ENCODE measurements around the gene SHC2.
"Not testable (repeated sequence)": the region's sequence is repeated elsewhere in the genome, so short reads cannot be mapped to it uniquely, and the experiment has no call there.

Gene SHC2

DNA sequence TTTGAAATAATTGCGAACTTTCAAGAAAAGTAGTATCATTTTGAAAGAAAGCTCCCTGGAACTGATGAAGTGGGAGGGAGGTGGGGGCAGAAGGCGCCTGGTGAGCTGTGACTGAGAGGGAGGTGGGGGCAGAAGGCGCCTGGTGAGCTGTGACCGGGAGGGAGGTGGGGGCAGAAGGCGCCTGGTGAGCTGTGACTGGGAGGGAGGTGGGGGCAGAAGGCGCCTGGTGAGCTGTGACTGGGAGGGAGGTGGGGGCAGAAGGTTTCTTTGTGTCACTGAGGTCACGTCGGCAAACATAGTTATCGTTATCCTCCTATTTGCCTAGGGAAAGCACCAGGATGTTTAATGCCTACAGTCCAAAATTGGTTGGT lies 76.0 kb downstream of the SHC2 start:
- no peak overlapping the region for H3K4me3 ChIP-seq (ENCODE audit: low read depth, low read length)
- TF ChIP-seq, protein P1, sequence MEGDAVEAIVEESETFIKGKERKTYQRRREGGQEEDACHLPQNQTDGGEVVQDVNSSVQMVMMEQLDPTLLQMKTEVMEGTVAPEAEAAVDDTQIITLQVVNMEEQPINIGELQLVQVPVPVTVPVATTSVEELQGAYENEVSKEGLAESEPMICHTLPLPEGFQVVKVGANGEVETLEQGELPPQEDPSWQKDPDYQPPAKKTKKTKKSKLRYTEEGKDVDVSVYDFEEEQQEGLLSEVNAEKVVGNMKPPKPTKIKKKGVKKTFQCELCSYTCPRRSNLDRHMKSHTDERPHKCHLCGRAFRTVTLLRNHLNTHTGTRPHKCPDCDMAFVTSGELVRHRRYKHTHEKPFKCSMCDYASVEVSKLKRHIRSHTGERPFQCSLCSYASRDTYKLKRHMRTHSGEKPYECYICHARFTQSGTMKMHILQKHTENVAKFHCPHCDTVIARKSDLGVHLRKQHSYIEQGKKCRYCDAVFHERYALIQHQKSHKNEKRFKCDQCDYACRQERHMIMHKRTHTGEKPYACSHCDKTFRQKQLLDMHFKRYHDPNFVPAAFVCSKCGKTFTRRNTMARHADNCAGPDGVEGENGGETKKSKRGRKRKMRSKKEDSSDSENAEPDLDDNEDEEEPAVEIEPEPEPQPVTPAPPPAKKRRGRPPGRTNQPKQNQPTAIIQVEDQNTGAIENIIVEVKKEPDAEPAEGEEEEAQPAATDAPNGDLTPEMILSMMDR (IDR thresholded peaks at IDR 0.05; ENCODE audit: borderline replicate concordance, insufficient read depth, low read depth, low read length), result no peak

DNA sequence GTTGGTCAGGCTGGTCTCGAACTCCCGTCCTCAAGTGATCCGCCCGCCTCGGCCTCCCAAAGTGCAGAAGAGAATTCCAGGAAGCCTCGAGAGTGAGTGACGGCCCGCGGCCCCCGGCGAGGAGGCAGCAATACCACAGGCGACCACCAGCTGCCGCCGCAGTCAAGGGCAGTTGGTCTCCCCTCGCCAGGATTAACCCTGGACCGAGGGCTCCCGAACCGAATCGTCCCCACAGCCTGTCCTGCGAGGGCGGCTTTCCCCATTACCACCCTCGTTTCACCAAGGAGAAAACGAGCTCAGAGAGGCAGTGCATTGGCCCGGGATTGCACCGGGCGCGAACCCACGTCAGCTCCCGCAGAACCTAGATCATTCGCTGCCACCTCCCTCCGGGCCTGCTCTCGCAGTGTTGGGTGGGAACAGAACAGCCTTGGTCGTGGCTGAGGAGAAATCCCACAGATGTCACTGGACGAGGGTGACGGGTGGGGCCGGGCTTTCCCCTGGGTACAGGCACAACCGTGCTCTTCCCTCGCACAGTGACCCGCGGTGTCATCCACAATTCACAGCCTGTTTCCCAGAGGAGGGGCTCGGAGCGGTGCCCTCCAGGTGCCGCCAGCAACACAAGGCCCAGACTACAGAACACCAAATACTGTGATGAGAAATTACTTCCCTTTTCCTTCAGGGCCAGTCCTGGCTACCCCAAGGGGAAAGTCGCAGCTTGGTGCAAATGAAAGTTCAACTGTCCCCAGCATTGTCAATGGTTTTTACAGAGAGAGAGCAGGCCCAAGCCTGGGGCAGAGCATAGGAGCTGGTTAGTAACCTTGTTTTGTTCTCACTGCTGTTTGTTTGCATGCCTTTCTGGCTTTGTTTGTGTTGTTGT lies 76.7 kb downstream of the SHC2 start:
- TF ChIP-seq, protein P1 (IDR thresholded peaks at IDR 0.05; ENCODE audit: borderline replicate concordance, insufficient read depth, low read depth, low read length), result peak; percentile 25; the same call in 1 of the 2 replicates
- no peak overlapping the region for H3K4me3 ChIP-seq (ENCODE audit: low read depth, low read length)

DNA sequence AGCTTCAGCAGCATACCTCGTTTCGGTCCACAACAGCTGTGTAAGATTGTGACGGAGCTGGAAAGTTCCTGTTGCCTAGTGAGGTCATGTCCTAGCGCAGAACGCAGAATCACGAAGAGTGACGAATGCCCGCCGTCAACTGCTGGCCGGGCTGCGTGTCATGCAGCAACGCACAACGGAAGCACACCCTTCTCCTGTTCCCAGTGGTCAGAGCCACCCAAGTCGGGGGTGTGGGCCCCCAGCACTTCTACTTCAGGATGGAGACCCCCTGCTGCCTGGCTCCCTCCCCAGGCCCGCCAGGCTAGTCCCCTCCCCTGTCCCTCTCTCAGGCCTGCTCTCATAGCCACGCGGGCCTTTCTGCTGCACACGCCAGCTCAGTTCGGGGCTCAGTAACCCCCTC lies 77.8 kb downstream of the SHC2 start:
- H3K4me3 ChIP-seq (ENCODE audit: low read depth, low read length), result no peak overlapping the region
- TF ChIP-seq, protein P1 (IDR thresholded peaks at IDR 0.05; ENCODE audit: borderline replicate concordance, insufficient read depth, low read depth, low read length), result no peak

DNA sequence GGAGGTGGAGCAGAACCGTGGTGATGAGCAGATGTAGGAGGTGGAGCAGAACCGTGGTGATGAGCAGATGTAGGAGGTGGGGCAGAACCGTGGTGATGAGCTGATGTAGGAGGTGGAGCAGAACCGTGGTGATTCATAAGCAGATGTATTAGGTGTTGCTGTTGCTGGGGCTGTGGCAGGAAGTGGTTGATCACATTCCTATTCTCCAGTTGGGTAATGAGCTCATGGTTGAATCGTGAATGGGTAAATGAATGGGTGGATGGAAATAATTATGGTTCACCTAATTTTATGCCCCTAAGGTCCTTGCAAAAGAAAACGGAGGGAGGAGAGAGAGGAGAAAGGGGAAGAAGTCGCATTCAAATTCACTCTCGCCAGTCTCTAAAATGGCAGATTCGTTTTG lies 78.3 kb downstream of the SHC2 start:
- not testable (repeated sequence) for H3K4me3 ChIP-seq (ENCODE audit: low read depth, low read length)

DNA sequence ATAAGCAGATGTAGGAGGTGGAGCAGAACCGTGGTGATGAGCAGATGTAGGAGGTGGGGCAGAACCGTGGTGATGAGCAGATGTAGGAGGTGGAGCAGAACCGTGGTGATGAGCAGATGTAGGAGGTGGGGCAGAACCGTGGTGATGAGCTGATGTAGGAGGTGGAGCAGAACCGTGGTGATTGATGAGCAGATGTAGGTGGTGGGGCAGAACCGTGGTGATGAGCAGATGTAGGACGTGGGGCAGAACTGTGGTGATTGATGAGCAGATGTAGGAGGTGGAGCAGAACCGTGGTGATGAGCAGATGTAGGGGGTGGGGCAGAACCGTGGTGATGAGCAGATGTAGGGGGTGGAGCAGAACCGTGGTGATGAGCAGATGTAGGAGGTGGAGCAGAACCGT lies 78.9 kb downstream of the SHC2 start:
- not testable (repeated sequence) for H3K4me3 ChIP-seq (ENCODE audit: low read depth, low read length)

DNA sequence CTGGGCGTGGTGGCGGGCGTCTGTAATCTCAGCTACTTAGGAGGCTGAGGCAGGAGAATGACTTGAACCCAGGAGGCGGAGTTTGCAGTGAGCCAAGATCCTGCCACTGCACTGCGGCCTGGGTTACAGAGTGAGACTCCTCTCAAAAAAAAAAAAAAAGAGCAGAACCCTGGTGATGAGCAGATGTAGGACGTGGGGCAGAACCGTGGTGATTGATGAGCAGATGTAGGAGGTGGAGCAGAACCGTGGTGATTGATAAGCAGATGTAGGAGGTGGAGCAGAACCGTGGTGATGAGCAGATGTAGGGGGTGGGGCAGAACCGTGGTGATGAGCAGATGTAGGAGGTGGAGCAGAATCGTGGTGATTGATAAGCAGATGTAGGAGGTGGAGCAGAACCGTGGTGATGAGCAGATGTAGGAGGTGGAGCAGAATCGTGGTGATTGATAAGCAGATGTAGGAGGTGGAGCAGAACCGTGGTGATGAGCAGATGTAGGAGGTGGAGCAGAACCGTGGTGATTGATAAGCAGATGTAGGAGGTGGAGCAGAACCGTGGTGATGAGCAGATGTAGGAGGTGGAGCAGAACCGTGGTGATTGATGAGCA lies 80.1 kb downstream of the SHC2 start:
- not testable (repeated sequence) for H3K4me3 ChIP-seq (ENCODE audit: low read depth, low read length)

DNA sequence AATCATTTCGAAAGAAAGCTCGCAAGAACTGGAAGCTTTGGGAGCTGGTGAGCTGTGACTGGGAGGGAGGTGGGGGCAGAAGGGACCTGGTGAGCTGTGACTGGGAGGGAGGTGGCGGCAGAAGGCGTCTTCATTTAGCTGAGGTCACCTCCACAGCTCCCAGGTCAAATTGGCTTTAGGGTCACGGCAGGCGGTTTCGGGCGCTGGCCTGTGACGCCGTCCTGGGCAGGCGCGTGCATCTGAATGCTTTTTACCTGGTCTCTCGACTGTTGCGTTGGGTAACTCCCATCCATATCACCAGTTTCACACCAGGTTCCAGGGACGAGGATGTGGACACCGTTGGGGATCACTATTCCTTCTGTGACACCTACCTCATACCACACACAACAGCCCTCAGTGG lies 81.0 kb downstream of the SHC2 start:
- TF ChIP-seq, protein P1 (IDR thresholded peaks at IDR 0.05; ENCODE audit: borderline replicate concordance, insufficient read depth, low read depth, low read length), result no peak
- H3K4me3 ChIP-seq (ENCODE audit: low read depth, low read length), result no peak overlapping the region

DNA sequence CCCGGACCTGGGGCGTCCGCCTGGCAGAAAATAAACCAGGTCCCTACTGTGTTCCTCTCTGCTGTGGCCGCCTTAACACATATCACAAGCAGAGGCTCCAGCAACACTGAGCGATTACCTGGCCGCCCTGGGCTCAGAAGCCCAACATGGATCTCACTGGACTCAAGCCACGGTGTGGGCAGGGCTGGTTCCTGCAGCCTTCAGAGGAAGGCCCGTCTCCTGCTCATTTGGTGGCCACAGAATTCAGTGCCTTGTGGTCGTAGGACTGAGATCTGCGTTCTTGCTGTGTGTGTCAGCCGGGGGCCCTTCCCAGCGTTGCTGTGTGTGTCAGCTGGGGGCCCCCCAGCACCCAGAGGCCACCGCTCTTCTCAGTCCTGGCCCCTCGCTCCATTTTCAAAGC lies 82.1 kb downstream of the SHC2 start:
- TF ChIP-seq, protein P1 (IDR thresholded peaks at IDR 0.05; ENCODE audit: borderline replicate concordance, insufficient read depth, low read depth, low read length), result no peak
- no peak overlapping the region for H3K4me3 ChIP-seq (ENCODE audit: low read depth, low read length)

All from GM12875 (cell line).